SK-N-SH (cell line): ENCODE results near the gene WDR64. TPM values are rescaled to one million over a fixed set of nuclear protein-coding genes. Genes with fewer than 3 reads are reported as not detected.

ENCODE experiments used
- CTCF ChIA-PET: fragments of 300-600, 350-600 bp; formaldehyde crosslinking; extraction: SDS; loops from one replicate; lab custom pipeline; 2021; lab: Yijun Ruan, JAX
- POLR2A ChIA-PET: fragments of 350-600 bp; sonication (Branson Sonifier 250); formaldehyde crosslinking; extraction: SDS; loops from one replicate; lab custom pipeline; 2020; ENCODE audit warnings: antibody characterized with exemption, inconsistent platforms; lab: Yijun Ruan, JAX
- DNase-seq: peaks from one replicate; pipeline ENCODE4 v3.0.0; 2012
- H2AFZ ChIP-seq: fragments of 200-600 bp; sonication (generic); 2 replicates; pipeline ENCODE4 v1.8.1; 2016; ENCODE audit warnings: antibody characterized with exemption, mild to moderate bottlenecking, low read depth
- H3F3A ChIP-seq: fragments of 200-600 bp; sonication (generic); replicated peaks from 2 replicates; pipeline ENCODE3; 2016; ENCODE audit warnings: antibody characterized with exemption, mild to moderate bottlenecking; ENCODE audit not compliant: insufficient read depth
- H3K27ac ChIP-seq, 2 experiments: fragments of 200-500 bp in 1 of 2; fragments of 200-600 bp in 1 of 2; sonication (Bioruptor generic) in 1 of 2; sonication (generic), shearing (Covaris generic) in 1 of 2; 2 replicates each; pipeline versions ENCODE4 v1.5.1 to v1.6.1; 2014 to 2016; ENCODE audit warnings: low read depth in 2 of 2, inconsistent platforms in 1 of 2, low read length in 1 of 2, mild to moderate bottlenecking in 1 of 2, mixed read lengths in 1 of 2
- H3K27me3 ChIP-seq: fragments of 200-600 bp; sonication (generic), shearing (Covaris generic); 2 replicates; pipeline ENCODE4 v1.6.1; 2016; ENCODE audit warnings: mixed run types; ENCODE audit not compliant: insufficient read depth
- H3K36me3 ChIP-seq, 2 experiments: fragments of 200-500 bp in 1 of 2; fragments of 200-600 bp in 1 of 2; sonication (Bioruptor generic) in 1 of 2; sonication (generic) in 1 of 2; replicated peaks in 1 of 2; 2 replicates each; pipeline versions ENCODE3 to v1.5.1; 2014 to 2016; ENCODE audit warnings: low read length in 1 of 2, mild to moderate bottlenecking in 1 of 2; ENCODE audit not compliant: insufficient read depth in 2 of 2, control insufficient read depth in 1 of 2
- H3K4me1 ChIP-seq, 2 experiments: fragments of 200-500 bp in 1 of 2; fragments of 200-600 bp in 1 of 2; sonication (Bioruptor generic) in 1 of 2; sonication (generic), shearing (Covaris generic) in 1 of 2; 2 replicates each; pipeline versions ENCODE4 v1.5.1 to v1.6.1; 2014 to 2016; ENCODE audit warnings: low read depth in 1 of 2, low read length in 1 of 2, mixed run types in 1 of 2; ENCODE audit not compliant: insufficient read depth in 2 of 2, control insufficient read depth in 1 of 2
- H3K4me2 ChIP-seq: fragments of 200-600 bp; sonication (generic), shearing (Covaris generic); 2 replicates; pipeline ENCODE4 v1.6.1; 2017; ENCODE audit warnings: mixed run types
- H3K4me3 ChIP-seq, 2 experiments: fragments of 200-500 bp in 1 of 2; fragments of 200-600 bp in 1 of 2; sonication (Bioruptor generic) in 1 of 2; sonication (generic), shearing (Covaris generic) in 1 of 2; 2 replicates each; pipeline versions ENCODE4 v1.5.1 to v1.8.1; 2014 to 2016; ENCODE audit warnings: low read depth in 2 of 2, inconsistent platforms in 1 of 2, low read length in 1 of 2, mild to moderate bottlenecking in 1 of 2, mixed read lengths in 1 of 2, moderate library complexity in 1 of 2
- H3K79me2 ChIP-seq: fragments of 200-600 bp; sonication (generic); 2 replicates; pipeline ENCODE4 v1.8.1; 2017; ENCODE audit warnings: mild to moderate bottlenecking; ENCODE audit not compliant: insufficient read depth
- H3K9ac ChIP-seq: fragments of 200-600 bp; sonication (generic); 2 replicates; pipeline ENCODE4 v1.6.1; 2017; ENCODE audit warnings: mixed run types
- H3K9me2 ChIP-seq: fragments of 200-600 bp; sonication (generic); 2 replicates; pipeline ENCODE4 v1.6.1; 2017; ENCODE audit warnings: mixed run types
- H3K9me3 ChIP-seq: fragments of 200-600 bp; sonication (generic); 2 replicates; pipeline ENCODE4 v1.6.1; 2017; ENCODE audit warnings: mixed run types, mild to moderate bottlenecking, moderate library complexity
- H4K20me1 ChIP-seq: fragments of 200-600 bp; sonication (generic); 2 replicates; pipeline ENCODE4 v1.6.1; 2017; ENCODE audit warnings: mild to moderate bottlenecking, mixed run types; ENCODE audit not compliant: insufficient read depth
- ELF1 ChIP-seq: IDR thresholded peaks from 2 replicates; pipeline ENCODE4 v1.4.0; 2012
- EP300 ChIP-seq, 2 experiments: IDR thresholded peaks; 2 replicates each; pipeline versions ENCODE4 v1.4.0 to v1.6.1; 2012; ENCODE audit warnings: borderline replicate concordance in 1 of 2, low read depth in 1 of 2, low read length in 1 of 2
- GATA2 ChIP-seq: sonication (generic); formaldehyde crosslinking; IDR thresholded peaks from 2 replicates; pipeline ENCODE4 v1.5.0; 2020; ENCODE audit warnings: mild to moderate bottlenecking, missing genetic modification reagents
- IRF3 ChIP-seq: fragments of 150-350 bp; IDR thresholded peaks from 2 replicates; pipeline ENCODE4 v1.6.1; 2016; ENCODE audit warnings: mild to moderate bottlenecking, low read depth, low read length
- JUND ChIP-seq: IDR thresholded peaks from 2 replicates; pipeline ENCODE4 v1.4.0; 2012
- MAX ChIP-seq: IDR thresholded peaks from 2 replicates; pipeline ENCODE4 v1.4.0; 2012; ENCODE audit warnings: low read depth
- MEF2A ChIP-seq: IDR thresholded peaks from 2 replicates; pipeline ENCODE4 v1.4.0; 2012; ENCODE audit warnings: low read depth, borderline replicate concordance
- MXI1 ChIP-seq: IDR thresholded peaks from 2 replicates; pipeline ENCODE4 v1.6.1; 2012; ENCODE audit warnings: mild to moderate bottlenecking, low read depth, low read length, improper control_type of control experiment
- NFIC ChIP-seq: IDR thresholded peaks from 2 replicates; pipeline ENCODE4 v1.4.0; 2012; ENCODE audit warnings: borderline replicate concordance
- NRF1 ChIP-seq: IDR thresholded peaks from 2 replicates; pipeline ENCODE4 v1.6.1; 2012; ENCODE audit warnings: low read depth, mild to moderate bottlenecking, low read length
- PBX3 ChIP-seq: IDR thresholded peaks from 2 replicates; pipeline ENCODE4; 2012
- POLR2AphosphoS5 ChIP-seq: IDR thresholded peaks from 2 replicates; pipeline ENCODE4 v1.6.1; 2012; ENCODE audit warnings: low read depth, low read length
- RCOR1 ChIP-seq: fragments of 150-350 bp; IDR thresholded peaks from 2 replicates; pipeline ENCODE4 v1.6.1; 2017; ENCODE audit warnings: antibody characterized with exemption, low read length
- RXRA ChIP-seq: IDR thresholded peaks from 2 replicates; pipeline ENCODE4 v1.4.0; 2012; ENCODE audit warnings: low read depth, mild to moderate bottlenecking, borderline replicate concordance
- SIN3A ChIP-seq: IDR thresholded peaks from 2 replicates; pipeline ENCODE4 v1.6.1; 2012; ENCODE audit warnings: low read depth, mild to moderate bottlenecking, low read length, moderate library complexity, borderline replicate concordance
- SMC3 ChIP-seq: IDR thresholded peaks from 2 replicates; pipeline ENCODE4 v1.6.1; 2012; ENCODE audit warnings: low read depth, low read length, improper control_type of control experiment
- TAF1 ChIP-seq: IDR thresholded peaks from 2 replicates; pipeline ENCODE4 v1.6.1; 2012; ENCODE audit warnings: low read depth, mild to moderate bottlenecking, low read length, moderate library complexity, borderline replicate concordance
- USF2 ChIP-seq: fragments of 150-350 bp; IDR thresholded peaks from 2 replicates; pipeline ENCODE4 v1.6.1; 2017; ENCODE audit warnings: antibody characterized with exemption, low read length, low read depth, borderline replicate concordance
- WGBS: methylation state at CpG from one replicate; pipeline ENCODE4 v1.1.6; 2017; ENCODE audit warnings: low lambda C conversion rate; 5-methylcytosine and 5-hydroxymethylcytosine counted together
- polyA plus RNA-seq, 3 experiments: library from polyadenylated mRNA; depleted of rRNA; stranded (reverse); fragments of >200 nt; gene quantifications; 2 replicates each; pipeline ENCODE4 v1.2.3, GENCODE V29; 2012
- TF ChIP-seq, protein P1 (sequence below): IDR thresholded peaks from 2 replicates; pipeline ENCODE4 v1.4.0; 2012; ENCODE audit warnings: low read depth, borderline replicate concordance
- TF ChIP-seq, protein P2 (sequence below): fragments of 200-600 bp; sonication (generic); IDR thresholded peaks from 2 replicates; pipeline ENCODE4 v1.6.1; 2017; ENCODE audit warnings: antibody characterized with exemption, mild to moderate bottlenecking, moderate library complexity

WDR64 gene
- polyA plus RNA-seq, 1 of the 3 experiments (the other 2 are of a cell fraction): not detected

GRCh38 chr1:241837901-241838300 is 185.8 kb downstream of the WDR64 start:
- CTCF ChIA-PET: interaction anchor here (1.3 to 1.4 kb wide), 2 partner anchors 13 to 227 kb away, joined by 3 to 6 read pairs; no protein-coding TSS in a partner anchor
- no peaks in the 10 kb centered on the region; a peak in 1 of 4 replicates for H3K4me1 ChIP-seq
- H3K79me2 ChIP-seq: no peaks in the 10 kb centered on the region
- H3F3A ChIP-seq: peaks cover 5% of the 10 kb centered on the region
- 81% methylated on average over 4 of the region's 4 CpGs for WGBS
- no peak overlapping the region for H3K27ac ChIP-seq
- no peaks in the 10 kb centered on the region for H3K36me3 ChIP-seq
- H3K9ac ChIP-seq: no peak overlapping the region
- DNase-seq: no peak
- no peak overlapping the region for H3K4me3 ChIP-seq
- H3K4me2 ChIP-seq: no peak overlapping the region
- H3K9me2 ChIP-seq: no peaks in the 10 kb centered on the region
- TF ChIP-seq MXI1 (no peak), POLR2AphosphoS5 (no peak), PBX3 (no peak), EP300 (IDR thresholded peaks at IDR 0.05; ENCODE audit: borderline replicate concordance in 1 of 2, low read depth in 1 of 2, low read length in 1 of 2) (no peak), ELF1 (no peak), IRF3 (no peak), MEF2A (no peak), USF2 (no peak), RCOR1 (no peak), NRF1 (no peak), SIN3A (no peak), SMC3 (no peak), JUND (no peak), TAF1 (no peak), GATA2 (CRISPR knock-in tag) (no peak), RXRA (no peak), NFIC (no peak), MAX (no peak)
- TF ChIP-seq, protein P1, sequence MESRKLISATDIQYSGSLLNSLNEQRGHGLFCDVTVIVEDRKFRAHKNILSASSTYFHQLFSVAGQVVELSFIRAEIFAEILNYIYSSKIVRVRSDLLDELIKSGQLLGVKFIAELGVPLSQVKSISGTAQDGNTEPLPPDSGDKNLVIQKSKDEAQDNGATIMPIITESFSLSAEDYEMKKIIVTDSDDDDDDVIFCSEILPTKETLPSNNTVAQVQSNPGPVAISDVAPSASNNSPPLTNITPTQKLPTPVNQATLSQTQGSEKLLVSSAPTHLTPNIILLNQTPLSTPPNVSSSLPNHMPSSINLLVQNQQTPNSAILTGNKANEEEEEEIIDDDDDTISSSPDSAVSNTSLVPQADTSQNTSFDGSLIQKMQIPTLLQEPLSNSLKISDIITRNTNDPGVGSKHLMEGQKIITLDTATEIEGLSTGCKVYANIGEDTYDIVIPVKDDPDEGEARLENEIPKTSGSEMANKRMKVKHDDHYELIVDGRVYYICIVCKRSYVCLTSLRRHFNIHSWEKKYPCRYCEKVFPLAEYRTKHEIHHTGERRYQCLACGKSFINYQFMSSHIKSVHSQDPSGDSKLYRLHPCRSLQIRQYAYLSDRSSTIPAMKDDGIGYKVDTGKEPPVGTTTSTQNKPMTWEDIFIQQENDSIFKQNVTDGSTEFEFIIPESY: no peak
- TF ChIP-seq, protein P2, sequence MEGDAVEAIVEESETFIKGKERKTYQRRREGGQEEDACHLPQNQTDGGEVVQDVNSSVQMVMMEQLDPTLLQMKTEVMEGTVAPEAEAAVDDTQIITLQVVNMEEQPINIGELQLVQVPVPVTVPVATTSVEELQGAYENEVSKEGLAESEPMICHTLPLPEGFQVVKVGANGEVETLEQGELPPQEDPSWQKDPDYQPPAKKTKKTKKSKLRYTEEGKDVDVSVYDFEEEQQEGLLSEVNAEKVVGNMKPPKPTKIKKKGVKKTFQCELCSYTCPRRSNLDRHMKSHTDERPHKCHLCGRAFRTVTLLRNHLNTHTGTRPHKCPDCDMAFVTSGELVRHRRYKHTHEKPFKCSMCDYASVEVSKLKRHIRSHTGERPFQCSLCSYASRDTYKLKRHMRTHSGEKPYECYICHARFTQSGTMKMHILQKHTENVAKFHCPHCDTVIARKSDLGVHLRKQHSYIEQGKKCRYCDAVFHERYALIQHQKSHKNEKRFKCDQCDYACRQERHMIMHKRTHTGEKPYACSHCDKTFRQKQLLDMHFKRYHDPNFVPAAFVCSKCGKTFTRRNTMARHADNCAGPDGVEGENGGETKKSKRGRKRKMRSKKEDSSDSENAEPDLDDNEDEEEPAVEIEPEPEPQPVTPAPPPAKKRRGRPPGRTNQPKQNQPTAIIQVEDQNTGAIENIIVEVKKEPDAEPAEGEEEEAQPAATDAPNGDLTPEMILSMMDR: no peak
- no peaks in the 10 kb centered on the region for H3K9me3 ChIP-seq
- H3K27me3 ChIP-seq: no peaks in the 10 kb centered on the region
- POLR2A ChIA-PET: no interaction called here
- no peaks in the 10 kb centered on the region for H4K20me1 ChIP-seq
- no peak overlapping the region for H2AFZ ChIP-seq
